ENCODE measurements around the gene MAP2K2.

Gene MAP2K2

DNA sequence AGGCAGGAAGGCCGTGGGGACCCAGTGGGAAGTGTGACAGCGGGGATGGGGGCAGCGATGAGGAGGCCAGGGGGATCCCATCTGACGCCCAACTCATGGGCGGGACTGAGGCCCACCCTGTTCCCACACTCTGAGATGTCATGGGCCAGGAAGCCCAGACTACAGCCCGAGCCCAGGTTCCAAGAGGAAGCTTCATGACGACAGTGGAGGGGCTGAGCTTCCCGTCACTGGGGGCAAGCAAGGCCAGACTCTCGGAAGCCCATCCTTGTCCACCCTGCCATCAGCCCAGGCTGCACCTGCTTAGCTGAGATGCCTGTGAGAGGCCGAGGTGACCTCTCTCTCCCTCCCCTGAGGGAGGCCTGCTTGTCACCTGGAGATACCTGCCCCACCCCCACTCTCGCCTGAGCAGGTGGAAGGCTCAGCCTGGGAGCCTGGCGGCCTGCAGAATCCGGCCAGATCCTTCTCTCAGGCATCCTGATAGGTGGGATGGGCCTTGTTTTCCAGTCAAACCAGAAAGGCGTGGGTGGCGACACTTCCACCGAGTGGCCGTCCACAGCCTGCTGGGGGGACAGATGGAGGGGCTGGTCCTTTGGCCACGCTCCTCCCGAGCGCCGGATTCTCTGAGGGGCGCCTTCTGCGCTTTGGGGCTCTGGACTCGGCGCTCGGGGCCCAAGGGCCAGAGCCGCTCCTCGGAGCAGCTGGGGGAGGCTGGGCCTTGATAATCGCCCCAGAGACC lies 62.1 kb downstream of the MAP2K2 start:
- H3K4me1 ChIP-seq, result peaks cover 12% of the 10 kb centered on the region; the same call in 1 of the 2 replicates
- DNase-seq (ENCODE audit: low spot score in 2 of 2), result peak in 1 of 2 experiments; percentile 46
- H3K4me3 ChIP-seq, result peak overlapping the region; percentile 4; the same call in 1 of the 2 replicates
- peaks cover 31% of the 10 kb centered on the region for H3K36me3 ChIP-seq (replicated peaks)
- in situ Hi-C loops (cut with MboI; ENCODE audit: low sequenced_read_pairs), result no loop called here
- H3K9me3 ChIP-seq, result no peaks in the 10 kb centered on the region
- no peaks in the 10 kb centered on the region for H3K27me3 ChIP-seq (ENCODE audit: low read depth)

DNA sequence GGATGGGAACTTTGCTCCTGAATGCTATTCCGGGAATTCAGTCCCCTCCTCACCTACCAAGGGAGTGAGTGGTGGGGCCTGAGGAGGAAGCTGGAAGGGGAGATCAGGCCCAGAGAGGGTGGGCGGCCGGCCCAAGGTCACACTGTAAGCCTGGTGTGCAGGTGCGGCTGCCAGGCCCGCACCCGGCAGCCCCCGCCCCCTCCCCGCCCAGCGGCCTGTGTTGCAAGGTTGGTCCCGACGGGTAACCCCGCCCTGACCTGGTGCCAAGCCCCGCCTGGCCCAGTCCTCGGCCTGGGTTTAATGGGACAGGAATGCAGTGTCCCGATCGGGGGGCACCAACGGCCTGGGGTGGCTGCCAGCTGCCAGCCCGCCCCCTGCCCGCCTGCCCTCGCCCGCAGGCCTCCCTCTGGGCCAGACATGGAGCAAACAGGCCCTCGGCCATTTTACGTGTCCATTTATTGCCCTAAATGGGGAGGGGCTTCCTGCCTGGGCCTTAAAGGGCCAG lies 62.7 kb downstream of the MAP2K2 start:
- DNase-seq (ENCODE audit: low spot score in 2 of 2), result peak in 1 of 2 experiments; percentile 47
- peaks cover 12% of the 10 kb centered on the region; the same call in 1 of the 2 replicates for H3K4me1 ChIP-seq
- in situ Hi-C loops (cut with MboI; ENCODE audit: low sequenced_read_pairs), result no loop called here

DNA sequence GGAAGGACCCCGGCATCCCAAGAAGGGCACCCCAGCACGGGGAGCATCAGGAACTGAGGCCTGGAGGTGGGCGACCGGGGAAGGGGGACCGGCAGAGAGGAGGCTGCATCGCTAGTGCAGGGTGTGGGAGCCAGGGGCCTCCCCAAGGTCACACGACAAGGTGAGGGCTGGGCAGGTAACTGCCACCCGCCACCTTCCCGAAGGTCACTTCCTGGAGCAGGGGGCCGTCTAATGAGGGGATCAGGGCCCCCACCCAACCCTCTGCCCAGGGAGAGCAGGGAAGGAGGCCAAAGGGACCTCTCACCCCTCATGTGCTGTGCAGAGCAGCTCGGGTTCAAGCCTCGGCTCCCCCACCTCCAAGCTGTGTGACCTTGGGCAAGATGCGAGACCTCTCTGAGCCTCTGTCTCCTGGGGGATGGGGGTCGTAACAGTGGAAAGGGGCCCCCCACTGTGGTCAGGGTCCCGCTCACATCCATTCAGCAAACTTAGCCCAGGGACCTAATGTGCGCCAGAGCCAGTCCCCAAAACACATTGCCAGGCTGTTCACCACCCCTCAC lies 63.2 kb downstream of the MAP2K2 start:
- Histone ChIP-seq H3K9me3 (no peaks in the 10 kb centered on the region), H3K27me3 (ENCODE audit: low read depth) (no peaks in the 10 kb centered on the region), H3K36me3 (replicated peaks) (peaks cover 36% of the 10 kb centered on the region), H3K4me1 (peaks cover 12% of the 10 kb centered on the region; the same call in 1 of the 2 replicates), H3K4me3 (no peak overlapping the region)
- in situ Hi-C loops (cut with MboI; ENCODE audit: low sequenced_read_pairs), result no loop called here
- DNase-seq (ENCODE audit: low spot score in 2 of 2), result no peak

More for the DNA sequence above, 62.7 kb downstream of the MAP2K2 start:
- no peaks in the 10 kb centered on the region for H3K9me3 ChIP-seq
- H3K4me3 ChIP-seq, result peak overlapping the region; percentile 4; the same call in 1 of the 2 replicates
- no peaks in the 10 kb centered on the region for H3K27me3 ChIP-seq (ENCODE audit: low read depth)
- peaks cover 31% of the 10 kb centered on the region for H3K36me3 ChIP-seq (replicated peaks)

DNA sequence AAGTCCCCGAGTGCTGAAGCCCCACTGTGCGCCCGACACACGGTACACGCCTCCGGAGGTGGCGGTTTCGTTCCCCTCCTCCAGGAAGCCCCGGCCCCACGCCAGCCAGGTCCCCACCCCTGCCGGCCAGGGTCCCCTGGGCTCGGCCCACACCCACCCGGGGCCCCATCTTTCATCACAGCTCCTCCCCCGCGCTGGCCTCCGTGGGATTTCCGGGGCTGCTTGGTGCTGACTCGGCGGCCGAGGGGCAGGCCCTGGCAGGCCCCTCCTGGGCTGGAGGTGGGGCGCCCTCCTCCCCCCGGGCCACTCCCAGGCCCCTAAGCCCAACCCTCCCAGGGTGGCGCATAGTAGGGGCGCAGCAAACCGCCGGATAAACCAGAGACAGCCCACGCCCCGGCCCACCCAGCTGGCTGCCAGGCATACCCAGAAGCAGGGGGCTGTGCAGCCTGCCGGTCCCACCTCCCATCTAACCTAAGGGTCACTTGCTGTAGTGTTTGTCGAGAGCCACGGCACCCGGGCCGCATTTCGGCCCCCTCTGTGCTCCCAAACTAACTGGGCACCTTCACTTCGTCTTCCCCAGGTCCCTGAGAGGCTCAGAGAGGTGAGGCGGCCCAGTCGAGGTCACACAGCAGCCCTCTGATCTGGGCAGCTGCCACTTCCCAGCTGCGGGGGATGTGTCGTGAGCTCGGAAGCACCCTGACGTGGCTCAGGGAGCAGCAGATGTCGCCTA lies 63.9 kb downstream of the MAP2K2 start:
- Histone ChIP-seq H3K36me3 (replicated peaks) (peaks cover 41% of the 10 kb centered on the region), H3K4me1 (peaks cover 12% of the 10 kb centered on the region; the same call in 1 of the 2 replicates), H3K4me3 (no peak overlapping the region), H3K9me3 (no peaks in the 10 kb centered on the region), H3K27me3 (ENCODE audit: low read depth) (no peaks in the 10 kb centered on the region)
- in situ Hi-C loops (cut with MboI; ENCODE audit: low sequenced_read_pairs), result no loop called here
- no peak for DNase-seq (ENCODE audit: low spot score in 2 of 2)

DNA sequence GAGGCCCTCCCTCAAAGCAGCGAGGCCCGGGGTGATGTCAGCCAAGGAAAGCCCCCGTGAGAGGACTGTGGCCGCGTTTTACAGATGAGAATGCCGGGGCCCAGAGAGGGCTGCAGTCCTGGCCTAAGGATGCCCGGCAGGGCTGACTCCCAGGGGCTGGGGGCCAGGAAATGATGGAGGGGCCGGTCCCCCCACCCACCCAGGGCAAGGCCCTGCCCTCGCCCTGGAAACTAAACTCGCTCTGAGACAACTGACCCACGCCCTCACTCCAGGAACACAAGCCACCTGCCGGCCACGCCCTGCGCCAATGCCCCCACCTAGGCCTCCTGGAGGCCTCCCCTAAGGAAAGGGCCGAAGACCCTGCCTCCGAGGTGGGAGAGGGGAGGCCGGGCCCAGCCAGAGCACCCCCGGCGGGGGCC lies 64.5 kb downstream of the MAP2K2 start:
- in situ Hi-C loops (cut with MboI; ENCODE audit: low sequenced_read_pairs), result no loop called here
- H3K27me3 ChIP-seq (ENCODE audit: low read depth), result no peaks in the 10 kb centered on the region
- H3K9me3 ChIP-seq, result no peaks in the 10 kb centered on the region
- peaks cover 47% of the 10 kb centered on the region for H3K36me3 ChIP-seq (replicated peaks)
- DNase-seq (ENCODE audit: low spot score in 2 of 2), result no peak
- no peak overlapping the region for H3K4me3 ChIP-seq
- peaks cover 12% of the 10 kb centered on the region; the same call in 1 of the 2 replicates for H3K4me1 ChIP-seq

DNA sequence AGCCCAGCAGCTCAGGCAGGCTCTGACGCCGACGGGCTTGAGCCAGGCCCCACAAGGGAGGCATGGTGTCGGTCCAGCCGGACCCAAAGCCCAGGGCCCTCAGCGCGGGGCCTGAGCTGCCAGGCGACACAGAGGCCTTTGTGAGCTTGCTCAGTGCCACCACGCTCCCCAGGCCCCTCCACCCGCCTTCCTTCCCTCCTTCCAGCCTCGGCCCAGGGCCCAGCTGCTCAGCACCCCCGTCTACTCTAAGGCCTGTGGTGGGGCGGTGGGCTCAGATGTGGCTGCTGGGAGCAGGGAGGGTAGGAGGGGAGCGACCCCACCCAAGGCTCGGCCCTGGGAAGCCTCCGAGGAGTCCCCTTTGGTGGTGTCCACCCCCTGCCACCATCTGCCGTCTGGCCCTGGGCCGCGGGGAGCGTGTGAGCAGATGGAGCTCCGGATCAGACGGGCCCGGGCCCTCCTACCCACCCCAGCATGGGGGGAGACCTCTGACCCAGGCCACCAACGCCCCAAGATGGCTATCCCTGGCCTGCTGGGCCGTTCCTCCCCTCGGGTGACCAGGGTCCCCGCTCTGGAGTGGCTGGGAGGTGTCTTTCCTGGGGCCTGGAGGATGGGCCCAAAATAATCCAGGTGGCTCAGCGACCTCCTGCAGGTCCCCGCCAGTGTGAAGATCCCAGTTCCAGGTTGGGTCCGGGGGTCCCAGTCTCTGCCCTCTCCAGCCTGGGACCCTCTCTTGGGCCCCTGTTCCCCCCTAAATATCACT lies 65.0 kb downstream of the MAP2K2 start:
- Histone ChIP-seq H3K9me3 (no peaks in the 10 kb centered on the region), H3K4me1 (peaks cover 12% of the 10 kb centered on the region; the same call in 1 of the 2 replicates), H3K36me3 (replicated peaks) (peaks cover 48% of the 10 kb centered on the region), H3K27me3 (ENCODE audit: low read depth) (no peaks in the 10 kb centered on the region), H3K4me3 (no peak overlapping the region)
- DNase-seq (ENCODE audit: low spot score in 2 of 2), result no peak
- in situ Hi-C loops (cut with MboI; ENCODE audit: low sequenced_read_pairs), result no loop called here

DNA sequence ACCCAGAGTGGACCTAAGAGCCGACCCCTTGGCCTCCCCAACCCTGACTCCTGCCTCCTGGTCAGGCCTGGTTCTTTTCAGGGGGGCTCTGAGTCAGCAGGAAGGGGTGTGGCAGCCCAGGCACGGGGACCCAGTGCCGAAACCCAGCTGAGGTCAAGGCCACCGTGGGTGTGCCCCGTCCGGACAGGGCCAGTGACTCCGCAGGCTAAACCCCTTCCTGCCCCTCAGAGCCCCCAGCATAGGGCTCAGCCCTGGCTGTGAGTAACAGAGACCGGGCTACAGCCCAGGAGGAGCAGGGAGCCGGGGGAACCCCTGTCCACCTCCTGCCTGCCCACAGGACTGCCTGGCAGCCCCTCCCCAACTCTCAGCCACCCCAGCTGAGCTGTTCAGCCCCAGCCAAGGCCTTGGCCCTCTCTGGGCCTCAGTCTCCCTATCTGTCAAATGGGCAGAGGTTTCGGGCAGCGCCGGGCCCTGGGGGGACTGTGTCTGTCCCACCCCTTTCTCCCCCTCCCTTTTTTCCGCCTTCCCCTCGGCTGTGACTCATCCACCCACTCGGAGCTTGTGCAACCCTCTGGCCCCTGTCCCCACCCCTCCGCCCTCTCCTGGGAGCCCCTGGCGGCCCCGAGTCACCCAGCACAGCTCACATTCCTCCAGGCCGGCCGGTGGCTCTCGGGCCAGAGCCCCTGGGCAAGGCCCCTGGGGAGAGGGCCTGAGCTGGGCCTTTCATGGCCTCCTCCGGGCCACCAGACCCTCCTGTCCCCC lies 65.8 kb downstream of the MAP2K2 start:
- peaks cover 6% of the 10 kb centered on the region; the same call in 1 of the 2 replicates for H3K4me1 ChIP-seq
- DNase-seq (ENCODE audit: low spot score in 2 of 2), result peak in 1 of 2 experiments; percentile 52
- H3K27me3 ChIP-seq (ENCODE audit: low read depth), result no peaks in the 10 kb centered on the region
- no peaks in the 10 kb centered on the region for H3K9me3 ChIP-seq
- in situ Hi-C loops (cut with MboI; ENCODE audit: low sequenced_read_pairs), result no loop called here
- peaks cover 49% of the 10 kb centered on the region for H3K36me3 ChIP-seq (replicated peaks)
- H3K4me3 ChIP-seq, result no peak overlapping the region

DNA sequence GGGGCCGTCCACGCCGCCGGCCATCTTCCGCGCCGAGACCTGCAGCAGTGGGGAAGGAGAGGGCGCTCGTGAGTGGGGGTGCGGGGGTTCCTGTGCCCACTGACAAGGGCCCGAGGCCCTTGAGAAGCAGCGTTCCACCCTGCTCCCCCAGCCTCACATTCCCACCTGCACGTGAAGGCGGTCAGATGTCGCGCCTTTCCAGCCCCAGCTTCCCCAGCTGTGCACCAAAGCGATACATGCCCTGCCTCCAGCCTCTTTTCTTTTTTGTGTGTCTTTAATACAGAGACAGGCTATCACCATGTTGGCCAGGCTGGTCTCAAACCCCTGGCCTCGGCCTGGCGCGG lies 68.7 kb downstream of the MAP2K2 start:
- no peaks in the 10 kb centered on the region for H3K9me3 ChIP-seq
- no peaks in the 10 kb centered on the region for H3K27me3 ChIP-seq (ENCODE audit: low read depth)
- no peak for DNase-seq (ENCODE audit: low spot score in 2 of 2)
- in situ Hi-C loops (cut with MboI; ENCODE audit: low sequenced_read_pairs), result no loop called here
- no peak overlapping the region for H3K4me3 ChIP-seq
- peaks cover 50% of the 10 kb centered on the region for H3K36me3 ChIP-seq (replicated peaks)
- no peaks in the 10 kb centered on the region for H3K4me1 ChIP-seq

DNA sequence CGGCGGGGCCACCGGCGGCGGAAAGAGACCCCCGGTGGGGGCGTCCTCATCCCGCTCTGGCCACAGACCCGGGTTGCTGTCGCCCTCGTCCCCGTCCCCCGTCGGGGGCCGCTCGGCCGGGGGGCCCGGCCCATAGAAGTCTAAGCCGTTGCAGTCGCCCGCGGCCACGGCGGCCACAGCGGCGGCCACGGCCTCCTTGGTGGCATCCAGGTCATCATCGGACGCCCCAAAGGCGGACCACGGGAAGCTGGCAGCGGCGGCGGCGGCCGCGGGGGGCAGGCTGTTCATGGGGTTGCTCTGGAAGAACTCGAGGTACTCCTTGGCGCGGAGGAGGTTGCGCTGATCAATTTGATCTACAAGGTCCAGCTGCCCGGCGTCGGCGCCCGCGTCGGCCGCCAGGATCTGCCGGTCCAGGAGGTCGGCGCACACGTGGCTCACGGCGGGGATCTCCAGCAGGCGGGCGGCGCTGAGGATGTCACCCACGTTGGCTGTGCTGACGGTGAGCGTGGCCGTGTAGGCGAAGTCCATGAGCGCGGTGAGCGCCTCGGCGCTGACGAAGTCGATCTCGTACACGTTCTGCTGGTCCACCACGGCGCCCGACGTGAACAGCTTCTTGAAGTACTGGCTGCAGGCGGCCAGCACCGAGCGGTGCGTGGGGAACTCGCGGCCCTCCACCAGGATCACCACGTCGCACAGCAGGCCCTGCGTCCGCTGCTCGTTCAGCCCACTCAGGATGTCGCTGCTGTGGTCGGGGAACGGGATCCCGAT lies 69.3 kb downstream of the MAP2K2 start:
- Histone ChIP-seq H3K9me3 (no peaks in the 10 kb centered on the region), H3K27me3 (ENCODE audit: low read depth) (no peaks in the 10 kb centered on the region), H3K4me3 (no peak overlapping the region), H3K36me3 (replicated peaks) (peaks cover 51% of the 10 kb centered on the region), H3K4me1 (no peaks in the 10 kb centered on the region)
- in situ Hi-C loops (cut with MboI; ENCODE audit: low sequenced_read_pairs), result no loop called here
- DNase-seq (ENCODE audit: low spot score in 2 of 2), result no peak

DNA sequence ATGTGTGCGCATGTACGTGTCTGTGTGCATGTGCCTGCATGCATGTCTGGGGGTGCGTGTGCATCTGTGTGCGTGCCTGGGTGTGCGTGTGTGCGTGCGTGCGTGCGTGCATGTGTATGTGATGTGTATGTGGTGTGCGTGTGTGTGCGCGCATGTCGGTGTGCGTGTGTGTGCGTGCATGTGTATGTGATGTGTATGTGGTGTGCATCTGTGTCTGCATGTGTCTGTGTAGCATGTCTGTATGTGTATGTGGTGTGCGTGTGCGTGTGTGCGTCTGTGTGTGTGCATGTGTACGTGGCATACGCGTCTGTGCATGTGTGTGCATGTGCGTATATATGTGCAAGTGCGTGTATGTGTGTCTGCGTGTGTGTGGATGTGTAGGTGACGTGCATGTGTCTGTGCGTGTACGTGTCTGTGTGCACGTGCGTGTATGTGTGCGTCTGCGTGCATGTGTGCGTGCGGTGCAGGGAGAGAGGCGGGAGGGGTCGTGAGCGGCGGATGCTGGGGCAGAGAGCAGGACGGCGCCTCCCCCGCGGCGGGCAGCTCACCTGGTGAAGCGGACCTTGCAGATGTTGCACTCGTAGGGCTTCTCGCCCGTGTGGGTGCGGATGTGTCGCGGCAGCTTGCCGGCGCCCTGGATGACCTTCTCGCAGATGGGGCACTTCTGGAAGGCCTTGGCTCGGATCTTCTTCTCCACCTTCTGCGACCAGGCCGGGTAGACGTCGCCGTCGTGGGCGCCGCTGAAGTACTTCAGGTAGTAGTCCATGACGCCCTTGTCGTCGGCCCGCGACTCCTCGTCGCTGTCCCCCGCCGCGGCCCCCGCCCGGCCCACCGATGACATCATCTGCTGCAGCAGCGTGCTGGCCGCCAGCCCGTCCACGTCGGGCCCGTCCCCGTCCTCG lies 70.2 kb downstream of the MAP2K2 start:
- Histone ChIP-seq H3K4me1 (no peaks in the 10 kb centered on the region), H3K4me3 (no peak overlapping the region), H3K36me3 (replicated peaks) (peaks cover 54% of the 10 kb centered on the region), H3K9me3 (no peaks in the 10 kb centered on the region), H3K27me3 (ENCODE audit: low read depth) (no peaks in the 10 kb centered on the region)
- DNase-seq (ENCODE audit: low spot score in 2 of 2), result no peak
- in situ Hi-C loops (cut with MboI; ENCODE audit: low sequenced_read_pairs), result no loop called here

DNA sequence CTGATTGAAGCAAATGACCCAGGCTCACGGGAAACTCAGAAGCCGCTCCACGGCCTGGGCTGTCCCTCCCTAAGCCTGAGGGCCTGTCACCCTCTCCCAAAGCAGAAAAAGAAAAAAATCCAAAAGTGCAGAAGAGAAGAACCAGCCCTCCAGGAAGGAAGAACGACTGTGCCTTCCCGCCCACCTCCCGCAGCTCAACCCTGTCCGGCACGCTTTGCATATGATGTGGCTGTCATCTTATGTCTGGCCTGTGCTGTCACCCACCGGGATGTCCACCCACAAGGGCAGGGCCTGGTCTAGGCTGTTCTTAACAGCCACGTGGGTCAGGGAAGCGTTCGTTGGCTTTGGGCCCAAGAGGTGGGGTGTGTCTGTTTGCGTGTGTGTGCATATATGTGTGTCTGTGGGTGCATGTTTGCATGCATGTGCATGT lies 70.9 kb downstream of the MAP2K2 start:
- in situ Hi-C loops (cut with MboI; ENCODE audit: low sequenced_read_pairs), result no loop called here
- peaks cover 58% of the 10 kb centered on the region for H3K36me3 ChIP-seq (replicated peaks)
- DNase-seq (ENCODE audit: low spot score in 2 of 2), result no peak

More for the DNA sequence above, 70.9 kb downstream of the MAP2K2 start:
- Histone ChIP-seq H3K4me1 (no peaks in the 10 kb centered on the region), H3K4me3 (no peak overlapping the region), H3K9me3 (no peaks in the 10 kb centered on the region), H3K27me3 (ENCODE audit: low read depth) (no peaks in the 10 kb centered on the region)
